DOHH2 (cell line): ENCODE results near the gene RALGAPA2.

Experiments used
- H3F3A ChIP-seq: fragments of 200-600 bp; sonication (generic), shearing (Covaris generic); 2 replicates; pipeline ENCODE4 v1.6.0; 2016; ENCODE audit warnings: antibody characterized with exemption, mild to moderate bottlenecking; ENCODE audit not compliant: control insufficient read depth, insufficient read depth
- H3K27ac ChIP-seq: fragments of 200-600 bp; sonication (generic); 2 replicates; pipeline ENCODE4 v1.5.1; 2014; ENCODE audit warnings: low read depth, mild to moderate bottlenecking, low read length, moderate library complexity
- H3K27me3 ChIP-seq: fragments of 200-600 bp; sonication (generic); 2 replicates; pipeline ENCODE4 v1.6.1; 2014; ENCODE audit warnings: mild to moderate bottlenecking, low read length, mixed read lengths; ENCODE audit not compliant: control insufficient read depth
- H3K36me3 ChIP-seq: fragments of 200-600 bp; sonication (generic); 2 replicates; pipeline ENCODE4 v1.6.1; 2014; ENCODE audit warnings: mild to moderate bottlenecking, low read length, moderate library complexity, mixed read lengths; ENCODE audit not compliant: control insufficient read depth
- H3K4me1 ChIP-seq: fragments of 200-600 bp; sonication (generic); 2 replicates; pipeline ENCODE4 v1.6.1; 2014; ENCODE audit warnings: mild to moderate bottlenecking, low read length, mixed read lengths; ENCODE audit not compliant: control insufficient read depth
- H3K4me2 ChIP-seq: fragments of 200-600 bp; sonication (generic); 2 replicates; pipeline ENCODE4 v1.6.0; 2014; ENCODE audit warnings: mild to moderate bottlenecking, low read length, moderate library complexity
- H3K4me3 ChIP-seq: fragments of 200-600 bp; sonication (generic); 2 replicates; pipeline ENCODE4 v1.5.1; 2014; ENCODE audit warnings: mild to moderate bottlenecking, low read length, mixed read lengths
- H3K79me2 ChIP-seq: fragments of 200-600 bp; sonication (generic); 2 replicates; pipeline ENCODE4 v1.6.1; 2014; ENCODE audit warnings: mild to moderate bottlenecking, low read length, mixed read lengths; ENCODE audit not compliant: control insufficient read depth
- H3K9me2 ChIP-seq: fragments of 200-600 bp; sonication (generic); replicated peaks from 2 replicates; pipeline ENCODE4 v1.6.1; 2014; ENCODE audit warnings: mild to moderate bottlenecking, low read length, mixed read lengths; ENCODE audit not compliant: control insufficient read depth
- H3K9me3 ChIP-seq: fragments of 200-600 bp; sonication (generic); 2 replicates; pipeline ENCODE4 v1.6.1; 2014; ENCODE audit warnings: antibody characterized with exemption, low read length, mixed read lengths; ENCODE audit not compliant: control insufficient read depth, insufficient read depth
- H4K20me1 ChIP-seq: fragments of 200-600 bp; sonication (generic); 2 replicates; pipeline ENCODE4 v1.6.0; 2014; ENCODE audit warnings: low read depth, mild to moderate bottlenecking, antibody characterized with exemption, low read length, moderate library complexity; ENCODE audit not compliant: control insufficient read depth, insufficient read depth
- EZH2phosphoT487 ChIP-seq: fragments of 200-600 bp; sonication (generic); IDR thresholded peaks from 2 replicates; pipeline ENCODE4 v1.6.1; 2017; ENCODE audit warnings: borderline replicate concordance, mild to moderate bottlenecking, antibody characterized with exemption, low read length, moderate library complexity, mixed read lengths
- TF ChIP-seq, protein P1 (sequence below): fragments of 200-600 bp; sonication (generic); IDR thresholded peaks from one replicate; pipeline ENCODE4 v1.5.1; 2014; ENCODE audit warnings: antibody characterized with exemption, mild to moderate bottlenecking, low read depth, low read length; ENCODE audit not compliant: poor library complexity, severe bottlenecking

The RALGAPA2 gene

DNA sequence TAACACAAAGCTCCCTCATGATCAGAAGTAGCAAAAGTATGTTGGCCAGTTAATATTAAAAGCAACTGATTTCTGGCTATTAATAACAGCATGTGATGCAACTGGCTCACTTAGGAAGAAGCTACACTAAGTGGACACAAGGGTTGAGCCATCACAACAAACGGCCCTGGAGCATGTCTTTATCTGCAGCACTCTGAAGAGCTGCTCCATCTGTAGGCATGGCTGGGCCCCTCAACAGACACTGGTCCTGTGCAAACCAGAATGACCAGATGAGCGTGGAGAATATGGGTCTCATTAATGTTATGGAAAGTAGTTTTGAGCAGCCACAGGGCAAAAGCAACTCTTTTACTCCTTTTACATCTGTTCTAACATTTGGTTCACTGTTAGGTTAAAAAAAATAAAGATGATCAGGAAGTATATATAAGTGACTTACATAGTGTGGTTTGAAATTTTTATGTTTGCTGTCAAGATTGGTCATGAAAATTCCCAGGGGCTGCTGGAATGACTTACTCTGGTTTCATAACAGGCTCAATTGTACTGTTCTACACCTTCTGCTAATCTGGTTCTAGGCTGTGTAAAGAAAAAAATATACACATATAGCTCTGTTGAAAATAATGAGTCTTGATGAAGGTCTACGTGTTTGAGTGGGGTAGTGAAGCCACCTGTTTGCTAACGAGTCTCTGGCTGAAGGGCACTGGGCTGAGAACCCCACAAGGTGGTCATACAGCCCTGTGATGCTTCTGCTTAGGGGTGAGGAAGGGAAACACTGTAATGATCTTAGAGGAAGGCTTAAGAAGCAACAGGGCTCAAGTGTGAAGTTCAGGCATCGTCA, 286.4 kb downstream of the RALGAPA2 start:
- no peaks in the 10 kb centered on the region for H3K4me1 ChIP-seq
- H3K79me2 ChIP-seq = no peaks in the 10 kb centered on the region
- no peak overlapping the region for H3K4me3 ChIP-seq
- no peak for TF ChIP-seq EZH2phosphoT487
- TF ChIP-seq, protein P1, sequence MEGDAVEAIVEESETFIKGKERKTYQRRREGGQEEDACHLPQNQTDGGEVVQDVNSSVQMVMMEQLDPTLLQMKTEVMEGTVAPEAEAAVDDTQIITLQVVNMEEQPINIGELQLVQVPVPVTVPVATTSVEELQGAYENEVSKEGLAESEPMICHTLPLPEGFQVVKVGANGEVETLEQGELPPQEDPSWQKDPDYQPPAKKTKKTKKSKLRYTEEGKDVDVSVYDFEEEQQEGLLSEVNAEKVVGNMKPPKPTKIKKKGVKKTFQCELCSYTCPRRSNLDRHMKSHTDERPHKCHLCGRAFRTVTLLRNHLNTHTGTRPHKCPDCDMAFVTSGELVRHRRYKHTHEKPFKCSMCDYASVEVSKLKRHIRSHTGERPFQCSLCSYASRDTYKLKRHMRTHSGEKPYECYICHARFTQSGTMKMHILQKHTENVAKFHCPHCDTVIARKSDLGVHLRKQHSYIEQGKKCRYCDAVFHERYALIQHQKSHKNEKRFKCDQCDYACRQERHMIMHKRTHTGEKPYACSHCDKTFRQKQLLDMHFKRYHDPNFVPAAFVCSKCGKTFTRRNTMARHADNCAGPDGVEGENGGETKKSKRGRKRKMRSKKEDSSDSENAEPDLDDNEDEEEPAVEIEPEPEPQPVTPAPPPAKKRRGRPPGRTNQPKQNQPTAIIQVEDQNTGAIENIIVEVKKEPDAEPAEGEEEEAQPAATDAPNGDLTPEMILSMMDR = no peak
- no peaks in the 10 kb centered on the region for H4K20me1 ChIP-seq
- H3K9me2 ChIP-seq = no peaks in the 10 kb centered on the region
- H3K27me3 ChIP-seq = no peaks in the 10 kb centered on the region
- H3K36me3 ChIP-seq = no peaks in the 10 kb centered on the region
- no peaks in the 10 kb centered on the region for H3K9me3 ChIP-seq
- no peak overlapping the region for H3K4me2 ChIP-seq
- no peaks in the 10 kb centered on the region for H3F3A ChIP-seq
- H3K27ac ChIP-seq = no peak overlapping the region

DNA sequence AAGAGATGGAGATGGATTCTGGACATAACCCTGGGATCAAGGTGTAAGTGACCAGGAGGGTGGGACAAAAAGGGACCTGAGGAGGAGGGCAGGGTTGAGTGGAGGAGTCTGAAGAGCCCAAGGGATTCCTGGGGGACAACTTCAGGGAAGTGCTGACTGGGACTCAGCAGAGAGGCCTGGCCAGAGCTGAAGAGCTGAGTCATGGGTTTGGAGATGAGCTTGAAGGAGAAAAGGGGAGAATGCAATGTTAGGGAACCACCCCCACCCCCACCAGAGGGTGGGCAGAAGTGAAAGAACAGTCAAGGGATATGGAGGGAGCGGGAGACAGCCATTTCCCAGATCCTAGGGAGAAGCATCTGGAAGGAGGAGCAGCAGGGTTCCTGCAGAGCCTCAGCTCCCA, 289.3 kb downstream of the RALGAPA2 start:
- Histone ChIP-seq H3K79me2 (no peaks in the 10 kb centered on the region), H3K4me1 (no peaks in the 10 kb centered on the region), H4K20me1 (no peaks in the 10 kb centered on the region), H3K4me3 (no peak overlapping the region), H3K9me2 (no peaks in the 10 kb centered on the region), H3F3A (no peaks in the 10 kb centered on the region), H3K27ac (no peak overlapping the region), H3K36me3 (no peaks in the 10 kb centered on the region), H3K9me3 (no peaks in the 10 kb centered on the region), H3K4me2 (no peak overlapping the region), H3K27me3 (no peaks in the 10 kb centered on the region)
- TF ChIP-seq EZH2phosphoT487 = no peak
- TF ChIP-seq, protein P1 = no peak

DNA sequence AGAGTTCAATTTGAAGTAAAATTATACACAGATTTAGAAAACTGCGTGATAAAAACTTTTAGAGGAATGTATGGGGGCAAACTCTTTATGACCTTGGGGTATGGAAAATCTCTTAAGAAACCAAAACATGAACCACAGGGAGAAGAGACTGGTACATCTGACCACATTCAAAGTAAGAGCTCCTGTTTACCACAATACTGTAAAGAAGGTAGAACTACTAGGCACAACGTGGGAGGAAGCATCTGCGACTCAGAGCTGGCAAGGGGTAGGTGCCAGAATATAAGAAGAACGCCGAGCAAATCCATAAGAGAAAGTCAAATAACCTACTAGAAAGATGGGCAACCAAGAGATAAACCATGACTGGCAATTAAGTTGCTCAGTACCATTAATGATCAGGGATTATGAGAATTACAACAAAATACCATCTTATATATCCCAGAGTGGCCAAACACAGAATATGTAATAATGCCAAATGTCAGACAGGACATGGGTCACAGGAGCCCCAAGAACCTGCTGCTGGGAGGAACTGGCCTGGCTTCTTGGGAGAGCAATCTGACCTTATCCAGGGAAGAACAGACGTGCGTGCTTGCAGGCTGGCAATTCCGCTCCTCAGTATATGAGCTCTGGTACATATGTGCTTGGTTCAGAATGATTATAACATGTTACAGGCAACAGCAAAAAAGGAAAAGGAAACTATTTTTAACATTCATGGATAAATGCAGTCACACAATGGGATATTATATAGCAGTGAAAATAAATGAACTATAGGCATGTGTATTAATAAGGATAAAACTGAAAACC, 294.4 kb downstream of the RALGAPA2 start:
- Histone ChIP-seq H4K20me1 (no peaks in the 10 kb centered on the region), H3K4me3 (no peak overlapping the region), H3K27me3 (no peaks in the 10 kb centered on the region), H3K79me2 (no peaks in the 10 kb centered on the region), H3K27ac (no peak overlapping the region), H3K36me3 (no peaks in the 10 kb centered on the region), H3K4me1 (no peaks in the 10 kb centered on the region), H3K9me3 (no peaks in the 10 kb centered on the region), H3F3A (no peaks in the 10 kb centered on the region), H3K9me2 (no peaks in the 10 kb centered on the region), H3K4me2 (no peak overlapping the region)
- TF ChIP-seq, protein P1 = no peak
- TF ChIP-seq EZH2phosphoT487 = no peak
